Kidney capillary endothelial cell (primary cell): ENCODE data around the gene TNRC6A.
A peak's percentile ranks its signal among the peaks of the same experiment; 100 is the strongest.
"Not testable (repeated sequence)": the region's sequence is repeated elsewhere in the genome, so short reads cannot be mapped to it uniquely, and the experiment has no call there.

Source experiments
- DNase-seq: peaks from one replicate; pipeline ENCODE4 v3.0.0-alpha.2; 2018; ENCODE audit warnings: low spot score

Gene TNRC6A

GRCh38 chr16:24728011-24728410 lies 1.4 kb upstream of the TNRC6A start:
- DNase-seq = no peak

- DNase-seq = no peak
These were observed 584 bp upstream of the TNRC6A start for GRCh38 chr16:24728891-24729242.

DNA sequence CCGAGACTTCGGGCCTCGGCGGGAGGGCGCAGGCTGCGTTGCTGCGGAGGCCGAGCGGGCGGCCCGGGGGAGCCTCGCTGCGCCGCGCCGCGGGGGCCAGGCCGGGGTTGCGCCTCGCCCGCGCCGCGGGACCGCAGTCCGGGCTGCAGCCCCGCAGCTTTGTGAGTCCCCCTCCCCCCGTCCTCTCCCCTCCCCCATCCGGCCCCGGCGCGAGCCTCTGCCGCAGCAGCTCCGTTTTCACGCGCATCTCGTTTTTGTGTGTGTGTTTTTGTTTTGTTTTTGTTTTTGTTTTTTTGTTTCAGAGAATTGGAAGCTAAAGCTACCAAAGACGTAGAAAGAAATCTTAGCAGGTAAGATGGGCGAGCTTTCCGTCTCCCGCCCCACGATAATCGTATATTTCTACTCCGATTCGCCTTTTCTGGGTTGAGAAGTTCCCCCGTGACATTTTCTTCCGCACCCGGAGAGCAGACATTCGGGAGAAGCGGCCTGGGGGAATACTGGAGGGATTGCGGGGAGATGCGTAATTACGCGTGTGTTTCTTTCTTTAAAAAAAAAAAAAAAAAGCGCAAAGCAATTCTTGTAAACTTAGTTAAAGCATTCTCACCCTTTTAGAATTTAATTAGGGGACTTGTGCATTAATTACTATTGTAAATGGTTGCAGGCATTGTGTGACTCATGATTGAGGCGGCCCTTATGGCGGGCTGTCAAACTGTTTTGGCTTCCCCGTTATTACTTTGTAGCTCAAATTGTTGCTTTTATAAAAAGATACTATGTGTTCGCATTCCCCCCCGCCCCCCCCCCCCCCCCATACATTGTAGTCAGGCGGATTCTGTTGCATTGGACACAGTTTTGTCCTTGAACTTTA lies 732 bp downstream of the TNRC6A start:
- DNase-seq = peak; percentile 36

GRCh38 chr16:24730914-24731313 lies 1.5 kb downstream of the TNRC6A start:
- no peak for DNase-seq

- DNase-seq = no peak
These were observed 2.4 kb downstream of the TNRC6A start for GRCh38 chr16:24731722-24732419.

- DNase-seq = no peak
These were observed 4.9 kb downstream of the TNRC6A start for GRCh38 chr16:24734382-24734781.

- no peak for DNase-seq
These were observed 7.3 kb downstream of the TNRC6A start for GRCh38 chr16:24736758-24737157.

- DNase-seq = peak; percentile 51
These were observed 8.0 kb downstream of the TNRC6A start for GRCh38 chr16:24737391-24737871.

DNA sequence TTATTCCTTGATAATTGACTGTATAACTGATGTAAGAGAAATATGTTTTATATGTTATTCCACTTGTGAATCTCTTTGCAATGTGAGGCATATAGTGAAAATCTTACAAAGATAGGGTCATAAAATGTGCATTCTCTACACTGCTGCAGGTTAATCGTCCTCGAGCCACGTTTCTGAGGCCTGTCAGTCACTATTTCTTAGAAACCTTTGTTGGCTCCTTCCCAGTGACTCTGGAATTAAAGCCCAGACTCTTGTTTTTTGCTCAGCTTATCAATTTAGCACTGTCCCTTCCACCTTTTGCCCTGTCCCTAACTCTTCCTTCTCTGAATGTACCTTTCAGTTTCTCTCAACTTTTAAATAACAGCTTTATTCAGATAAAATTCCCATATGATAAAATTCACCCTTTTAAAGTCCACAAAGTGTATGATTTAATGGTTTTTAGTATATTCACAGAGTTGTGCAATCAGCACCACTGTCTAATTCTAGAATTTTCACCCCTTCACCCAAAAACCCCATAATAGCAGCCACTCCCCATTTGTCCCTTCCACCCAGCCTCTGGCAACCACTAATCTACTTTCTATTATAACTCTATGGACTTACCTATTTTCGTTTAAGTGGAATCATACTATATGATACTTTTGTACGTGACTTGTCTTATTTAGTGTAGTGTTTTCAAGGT lies 8.6 kb downstream of the TNRC6A start:
- DNase-seq = no peak

- DNase-seq = no peak
These were observed 9.4 kb downstream of the TNRC6A start for GRCh38 chr16:24738895-24739294.

GRCh38 chr16:24741862-24742261 lies 12.4 kb downstream of the TNRC6A start:
- DNase-seq = no peak

GRCh38 chr16:24742610-24743009 lies 13.2 kb downstream of the TNRC6A start:
- DNase-seq = not testable (repeated sequence)

GRCh38 chr16:24745391-24745790 lies 15.9 kb downstream of the TNRC6A start:
- DNase-seq = no peak

DNA sequence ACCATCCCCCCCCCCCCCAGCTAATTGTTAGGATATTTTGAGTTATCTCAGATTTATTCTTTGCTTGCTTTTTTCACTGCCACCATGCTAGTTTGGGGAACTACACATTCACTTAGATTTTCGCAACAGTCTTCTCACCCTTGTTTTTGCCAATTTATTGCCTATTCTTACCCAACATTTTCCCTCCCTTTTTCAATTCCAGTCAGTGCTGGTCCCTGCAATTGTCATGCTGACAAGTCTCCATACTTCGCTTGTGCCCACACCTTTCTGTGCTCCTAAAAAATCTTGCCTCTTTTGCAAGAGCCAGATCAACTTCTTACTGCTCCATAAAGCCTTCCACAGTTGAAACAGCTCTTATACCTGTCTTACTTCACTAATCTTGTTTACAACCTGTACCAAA lies 16.3 kb downstream of the TNRC6A start:
- no peak for DNase-seq

- no peak for DNase-seq
These were observed 18.0 kb downstream of the TNRC6A start for GRCh38 chr16:24747441-24747840.

DNA sequence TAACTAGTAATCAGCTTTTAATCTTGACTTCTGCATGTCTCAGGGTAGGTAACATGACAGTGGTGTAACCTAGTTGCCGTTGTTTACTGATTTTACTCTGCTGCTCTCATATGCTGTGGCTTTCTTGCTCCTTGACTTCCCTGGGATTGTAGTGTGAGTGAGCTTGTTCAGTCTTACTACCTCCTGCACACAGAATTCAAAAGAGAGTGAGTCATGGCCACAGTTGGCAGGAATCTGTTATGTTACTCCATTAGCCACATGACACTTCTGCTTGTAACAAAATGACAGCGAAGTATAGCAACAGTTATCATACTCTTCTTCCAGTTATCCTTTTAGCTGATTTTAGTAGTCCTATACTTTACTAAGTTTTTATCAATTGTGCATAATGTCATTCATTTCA lies 18.8 kb downstream of the TNRC6A start:
- peak; percentile 62 for DNase-seq

DNA sequence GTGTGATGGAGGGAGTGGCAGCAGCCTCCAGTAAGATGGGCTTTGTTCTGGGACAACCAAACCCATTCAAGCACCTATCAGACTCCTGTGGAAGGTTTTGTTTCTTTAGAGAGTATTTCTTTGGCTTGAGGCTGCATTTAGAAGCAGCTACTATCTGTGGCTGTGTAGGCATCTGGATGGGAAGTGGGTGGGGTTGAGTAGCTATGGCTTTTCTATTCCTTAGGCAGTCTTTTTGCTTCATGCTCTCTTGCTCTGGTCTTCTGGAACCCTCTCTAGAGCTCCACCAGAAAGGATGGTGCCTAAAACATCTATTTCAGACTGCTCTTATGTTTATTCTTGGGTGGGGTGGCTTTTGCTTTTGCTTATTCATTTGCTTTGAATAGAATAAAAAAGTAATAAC lies 19.9 kb downstream of the TNRC6A start:
- no peak for DNase-seq

DNA sequence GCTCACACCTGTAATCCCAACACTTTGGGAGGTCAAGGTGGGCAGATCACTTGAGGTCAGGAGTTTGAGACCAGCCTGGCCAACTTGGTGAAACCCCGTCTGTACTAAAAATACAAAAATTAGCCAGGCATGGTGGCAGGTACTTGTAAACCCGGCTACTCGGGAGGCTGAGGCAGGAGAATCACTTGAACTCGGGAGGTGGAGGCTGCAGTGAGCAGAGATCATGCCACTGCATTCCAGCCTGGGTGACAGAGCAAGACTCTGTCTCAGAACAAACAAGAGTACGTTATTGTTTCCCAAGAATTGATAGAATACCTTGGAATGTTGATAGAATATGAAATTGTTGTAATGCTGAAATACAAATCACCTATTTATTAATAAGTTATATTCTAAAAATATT lies 20.4 kb downstream of the TNRC6A start:
- not testable (repeated sequence) for DNase-seq

GRCh38 chr16:24753000-24753399 lies 23.5 kb downstream of the TNRC6A start:
- DNase-seq = no peak

GRCh38 chr16:24753437-24753836 lies 24.0 kb downstream of the TNRC6A start:
- DNase-seq = no peak

GRCh38 chr16:24754543-24754942 lies 25.1 kb downstream of the TNRC6A start:
- no peak for DNase-seq

- DNase-seq = no peak
These were observed 25.9 kb downstream of the TNRC6A start for GRCh38 chr16:24755201-24755874.
